Colonic mucosa (tissue), 4 donors: ENCODE measurements around the gene HNMT. TPM values are rescaled to one million over a fixed set of nuclear protein-coding genes. Genes with fewer than 3 reads are reported as not detected.
"Not testable (repeated sequence)": the region's sequence is repeated elsewhere in the genome, so short reads cannot be mapped to it uniquely, and the experiment has no call there.

Experiments used
- DNase-seq: peaks from one replicate; pipeline ENCODE4 v3.0.0-alpha.2; 2020
- H3K27ac ChIP-seq: fragments of 200-600 bp; one replicate; pipeline ENCODE4 v1.8.0; 2021
- H3K27me3 ChIP-seq: fragments of 200-600 bp; one replicate; pipeline ENCODE4 v1.8.0; 2021
- H3K36me3 ChIP-seq: fragments of 200-600 bp; one replicate; pipeline ENCODE4 v1.8.0; 2021
- H3K4me1 ChIP-seq: fragments of 200-600 bp; one replicate; pipeline ENCODE4 v1.8.0; 2021; ENCODE audit warnings: mild to moderate bottlenecking
- H3K4me3 ChIP-seq: fragments of 200-600 bp; one replicate; pipeline ENCODE4 v1.8.0; 2021
- H3K9ac ChIP-seq, 2 donors: one replicate each; pipeline ENCODE4 v1.7.0; 2013; ENCODE audit warnings: control low read depth in 2 of 2, low read depth in 2 of 2, low read length in 2 of 2
- H3K9me3 ChIP-seq: fragments of 200-600 bp; one replicate; pipeline ENCODE4 v1.8.0; 2021
- CTCF ChIP-seq: fragments of 200-600 bp; IDR thresholded peaks from one replicate; pipeline ENCODE4 v1.8.0; 2022; ENCODE audit warnings: antibody characterized with exemption, mild to moderate bottlenecking
- intact Hi-C: fragments of 100-400 bp; cut with DNase I; formaldehyde crosslinking; loops from one replicate; pipeline ENCODE4 v1.14.1; 2022
- total RNA-seq, 2 donors: library from RNA; stranded (reverse); fragmentation: NEBNext Ultra II Directional in 1 of 2; extraction: Animal tissue kit (Norgen Biotek cat#: 25700) in 1 of 2; gene quantifications; one replicate each; pipeline ENCODE4 v1.2.1, GENCODE V29; 2021
- donor health status: healthy.
- donor health status: DM: no; HTN: no; CAD: no.
- donor health status: DM: no; HTN: no; CAD: no.

Gene HNMT
- total RNA-seq, 2 donors from 2014 or later: 62.2 to 82.1 TPM

DNA sequence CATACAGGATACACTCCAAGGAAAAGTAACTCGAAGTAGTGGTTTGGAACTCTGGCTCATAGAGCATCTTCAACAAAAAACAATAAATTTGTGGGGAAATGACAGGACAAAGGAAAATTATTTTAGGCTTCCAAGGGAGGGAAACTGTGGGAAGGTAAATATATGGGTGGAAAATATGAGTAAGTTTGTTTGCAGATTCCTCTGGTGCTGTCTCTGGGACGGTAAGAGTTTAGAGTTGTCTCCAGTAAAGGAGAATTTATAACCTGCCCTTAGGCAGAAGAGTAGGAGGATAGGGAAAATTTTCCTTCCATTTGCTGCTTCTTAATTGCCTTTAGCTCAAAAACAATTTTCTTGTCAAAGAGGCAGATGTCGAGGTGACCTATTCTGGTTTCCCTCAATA is 19.3 kb downstream of the HNMT start:
- H3K27me3 ChIP-seq: no peaks in the 10 kb centered on the region
- no peak overlapping the region for H3K27ac ChIP-seq
- no peak overlapping the region for H3K9ac ChIP-seq
- intact Hi-C loops: no loop called here
- H3K36me3 ChIP-seq: no peaks in the 10 kb centered on the region
- no peak for TF ChIP-seq CTCF
- H3K4me3 ChIP-seq: no peak overlapping the region
- no peaks in the 10 kb centered on the region for H3K9me3 ChIP-seq
- H3K4me1 ChIP-seq: no peaks in the 10 kb centered on the region
- DNase-seq: no peak

DNA sequence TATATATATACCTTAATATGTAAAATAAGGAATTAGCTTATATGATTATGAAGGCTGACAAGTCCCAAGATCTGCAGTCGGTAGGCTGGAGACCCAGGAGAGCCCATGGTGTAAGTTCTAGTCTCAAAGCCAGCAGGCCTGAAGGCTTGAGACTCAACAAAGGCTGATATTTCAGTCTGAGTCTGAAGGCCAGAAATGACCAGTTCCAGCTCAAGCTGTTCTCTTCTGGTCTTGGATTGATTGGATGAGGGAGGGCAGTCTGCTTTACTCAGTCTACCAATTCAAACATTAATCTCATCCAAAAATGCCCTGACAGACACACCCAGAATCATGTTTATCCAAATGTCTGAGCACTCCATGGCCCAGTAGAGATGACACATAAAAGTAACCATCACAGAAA is 22.0 kb downstream of the HNMT start:
- DNase-seq: no peak
- no peak overlapping the region for H3K27ac ChIP-seq
- no peaks in the 10 kb centered on the region for H3K9me3 ChIP-seq
- no peaks in the 10 kb centered on the region for H3K36me3 ChIP-seq
- intact Hi-C loops: no loop called here
- H3K4me3 ChIP-seq: no peak overlapping the region
- no peaks in the 10 kb centered on the region for H3K4me1 ChIP-seq
- H3K9ac ChIP-seq: no peak overlapping the region
- H3K27me3 ChIP-seq: no peaks in the 10 kb centered on the region
- no peak for TF ChIP-seq CTCF

DNA sequence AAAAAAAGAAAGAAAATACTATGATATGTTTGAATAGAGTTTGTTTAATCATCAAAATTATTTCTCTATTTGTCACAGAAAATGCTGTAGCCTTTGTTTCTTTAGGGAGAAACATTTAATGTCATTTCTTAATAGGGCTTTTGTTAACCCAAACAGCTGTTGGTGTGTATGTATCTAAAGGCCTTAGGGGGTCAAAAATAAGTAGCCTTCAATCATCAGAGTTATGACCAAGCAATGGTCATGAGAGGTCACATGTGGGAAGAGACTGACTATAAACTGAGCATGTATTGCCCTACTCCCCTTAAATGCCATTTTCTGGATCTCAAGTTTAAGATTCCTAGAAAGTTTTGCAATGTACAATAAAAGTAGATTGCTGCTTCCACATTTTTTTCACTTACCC is 22.7 kb downstream of the HNMT start:
- Histone ChIP-seq H3K27me3 (no peaks in the 10 kb centered on the region), H3K9me3 (no peaks in the 10 kb centered on the region), H3K36me3 (no peaks in the 10 kb centered on the region), H3K4me3 (no peak overlapping the region), H3K4me1 (no peaks in the 10 kb centered on the region), H3K9ac (no peak overlapping the region), H3K27ac (no peak overlapping the region)
- intact Hi-C loops: no loop called here
- DNase-seq: no peak
- no peak for TF ChIP-seq CTCF

DNA sequence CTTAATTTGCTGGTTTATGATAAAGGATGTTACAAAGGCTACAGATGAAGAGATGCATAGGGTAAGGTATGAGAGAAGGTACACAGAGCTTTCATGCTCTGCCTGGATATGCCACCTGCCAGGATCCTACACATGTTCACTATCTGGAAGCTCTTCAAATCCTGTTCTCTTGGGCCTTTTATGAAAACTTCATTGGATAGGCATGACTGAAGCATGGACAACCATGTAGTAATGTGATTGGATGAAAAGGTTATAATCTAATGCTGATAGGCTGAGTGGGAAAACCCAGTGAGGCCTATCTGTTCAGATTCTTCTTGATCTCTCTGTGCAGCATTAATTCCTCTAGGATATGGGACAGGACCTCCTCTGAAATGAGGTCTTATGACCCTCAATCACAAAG is 26.8 kb downstream of the HNMT start:
- TF ChIP-seq CTCF: no peak
- Histone ChIP-seq H3K9ac (no peak overlapping the region), H3K36me3 (no peaks in the 10 kb centered on the region), H3K4me3 (no peak overlapping the region), H3K9me3 (no peaks in the 10 kb centered on the region), H3K27me3 (no peaks in the 10 kb centered on the region), H3K27ac (no peak overlapping the region), H3K4me1 (no peaks in the 10 kb centered on the region)
- intact Hi-C loops: no loop called here
- DNase-seq: no peak

DNA sequence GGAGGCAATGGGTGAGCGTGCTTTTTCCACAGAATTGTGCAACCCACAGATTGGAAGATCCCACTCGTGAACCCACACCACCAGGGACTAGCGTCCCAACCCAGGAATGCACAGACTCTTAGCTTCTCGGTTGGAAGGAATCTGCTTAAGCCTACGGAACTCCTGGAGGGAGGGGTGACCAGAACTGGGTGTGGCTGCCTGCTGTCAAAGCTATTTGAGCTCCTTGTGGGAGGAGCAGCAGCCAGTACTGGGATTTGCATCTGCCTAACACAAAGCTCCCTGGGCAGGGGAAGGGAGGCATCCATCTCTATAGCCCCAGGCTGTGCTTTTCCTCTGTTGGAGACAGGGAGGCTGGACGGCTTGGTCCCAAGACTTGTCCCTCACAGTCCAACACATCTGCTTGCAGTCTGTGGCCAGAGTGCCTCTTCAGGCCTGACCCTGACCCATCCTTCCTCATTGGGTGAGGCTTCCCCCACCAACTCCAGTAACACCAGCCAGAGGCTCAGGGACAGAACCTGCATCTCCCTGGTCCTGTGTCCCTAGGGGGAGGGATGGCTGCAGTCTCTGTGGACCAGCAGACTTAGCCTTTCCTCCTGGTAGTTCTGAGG is 27.9 kb downstream of the HNMT start:
- Histone ChIP-seq H3K27me3 (no peaks in the 10 kb centered on the region), H3K27ac (no peak overlapping the region), H3K9ac (no peak overlapping the region), H3K36me3 (no peaks in the 10 kb centered on the region), H3K4me1 (no peaks in the 10 kb centered on the region), H3K9me3 (no peaks in the 10 kb centered on the region), H3K4me3 (no peak overlapping the region)
- TF ChIP-seq CTCF: no peak
- intact Hi-C loops: no loop called here
- no peak for DNase-seq

DNA sequence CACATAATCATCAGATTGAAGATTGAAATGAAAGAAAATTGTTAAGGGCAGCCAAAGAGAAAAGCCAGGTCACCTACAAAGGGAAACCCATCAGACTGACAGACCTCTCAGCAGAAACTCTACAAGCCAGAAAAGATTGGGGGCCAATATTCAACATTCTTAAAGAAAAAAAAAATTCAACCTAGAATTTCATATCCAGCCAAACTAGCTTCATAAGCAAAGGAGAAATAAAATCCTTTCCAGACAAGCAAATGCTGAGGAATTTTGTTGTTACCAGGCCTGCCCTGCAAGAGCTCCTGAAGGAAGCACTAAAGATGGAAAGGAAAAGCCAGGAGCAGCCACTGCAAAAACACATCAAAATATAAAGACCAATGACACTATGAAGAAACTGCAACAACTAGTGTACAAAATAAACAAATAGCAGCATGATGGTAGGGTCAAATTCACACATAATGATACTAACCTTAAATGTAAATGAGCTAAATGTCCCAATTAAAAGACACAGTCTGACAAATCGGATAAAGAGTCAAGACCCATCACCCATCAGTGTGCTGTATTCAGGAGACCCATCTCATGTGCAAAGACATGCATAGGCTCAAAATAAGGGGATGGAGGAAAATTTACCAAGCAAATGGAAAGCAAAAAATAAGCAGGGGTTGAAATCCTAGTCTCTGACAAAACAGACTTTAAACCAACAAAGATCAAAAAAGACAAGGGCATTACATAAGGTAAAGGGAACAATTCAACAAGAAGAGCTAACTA is 29.6 kb downstream of the HNMT start:
- not testable (repeated sequence) for DNase-seq, H3K27ac ChIP-seq, H3K9ac ChIP-seq

DNA sequence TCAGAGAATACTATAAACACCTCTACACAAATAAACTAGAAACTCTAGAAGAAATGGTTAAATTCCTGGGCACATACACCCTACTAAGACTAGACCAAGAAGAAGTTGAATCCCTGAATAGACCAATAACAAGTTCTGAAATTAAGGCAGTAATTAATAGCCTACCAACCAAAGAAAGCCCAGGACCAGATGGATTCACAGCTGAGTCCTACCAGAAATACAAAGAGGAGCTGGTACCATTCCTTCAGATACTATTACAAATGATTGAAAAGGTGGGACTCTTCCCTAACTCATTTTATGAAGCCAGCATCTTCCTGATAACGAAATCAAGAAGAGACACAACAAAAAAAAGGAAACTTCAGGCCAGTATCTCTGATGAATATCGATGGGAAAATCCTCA is 31.1 kb downstream of the HNMT start:
- H3K4me3 ChIP-seq, H3K27me3 ChIP-seq, H3K36me3 ChIP-seq, H3K9me3 ChIP-seq, H3K4me1 ChIP-seq, H3K9ac ChIP-seq, H3K27ac ChIP-seq, intact Hi-C loops, DNase-seq: not testable (repeated sequence)

More for the DNA sequence above, 29.6 kb downstream of the HNMT start:
- H3K27me3 ChIP-seq, H3K9me3 ChIP-seq, intact Hi-C loops, H3K4me1 ChIP-seq, H3K36me3 ChIP-seq, H3K4me3 ChIP-seq: not testable (repeated sequence)

- H3K27me3 ChIP-seq, H3K27ac ChIP-seq, H3K36me3 ChIP-seq, H3K9ac ChIP-seq, DNase-seq, H3K4me3 ChIP-seq, H3K9me3 ChIP-seq, H3K4me1 ChIP-seq, intact Hi-C loops: not testable (repeated sequence)
Observed at GRCh38 chr2:137996158-137996557, 31.9 kb downstream of the HNMT start.
